ENCODE data around the gene CASP6. TPM values are rescaled to one million over a fixed set of nuclear protein-coding genes. Genes with fewer than 3 reads are reported as not detected.

The CASP6 gene
- polyA plus RNA-seq, 3 donors, result 4.7 to 24.4 (median 23.3) TPM

DNA sequence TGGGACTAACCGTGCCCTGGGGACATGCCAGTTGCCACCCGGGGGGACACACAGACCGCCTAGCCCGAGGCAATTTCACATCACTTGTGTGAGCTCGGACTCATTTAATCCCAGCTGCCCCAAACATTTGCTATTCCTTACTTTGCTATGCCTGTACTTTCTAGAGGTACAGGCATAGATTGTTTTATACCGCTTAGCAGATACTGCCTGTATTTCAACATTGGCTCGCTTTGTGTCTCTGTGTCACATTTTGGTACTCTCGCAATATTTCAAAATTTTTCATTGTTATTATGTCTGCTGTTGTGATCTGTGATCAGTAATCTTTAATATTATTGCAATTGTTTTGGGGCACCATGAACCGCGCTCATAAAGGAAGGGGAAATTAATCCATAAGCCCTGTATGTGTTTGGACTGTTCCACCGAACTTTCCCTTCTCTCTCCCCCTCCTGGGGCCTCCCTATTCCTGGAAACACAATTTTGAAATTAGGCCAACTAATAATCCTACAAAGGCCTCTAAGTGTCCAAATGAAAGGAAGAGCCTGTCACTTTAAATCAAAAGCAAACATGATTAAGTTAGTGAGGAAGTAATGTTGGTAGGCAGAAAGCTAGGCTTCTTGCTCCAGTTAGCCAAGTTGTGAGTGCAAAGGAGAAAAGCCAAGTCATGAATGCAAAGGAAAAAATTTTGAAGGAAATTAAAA, 568 bp upstream of the CASP6 start:
- peaks cover 0 to 3% of the 10 kb centered on the region in 2 donors for H3K36me3 Mint-ChIP-seq
- peak overlapping the region; percentile 52 to 69 for H3K27ac ChIP-seq (ENCODE audit: low read depth in 1 of 2, low read length in 2 of 2)
- peaks cover 28% of the 10 kb centered on the region for H3K4me1 Mint-ChIP-seq
- H2AFZ ChIP-seq (ENCODE audit: insufficient read depth, low read depth, low read length, poor library complexity, severe bottlenecking), result peak overlapping the region; percentile 96
- peaks cover 22% of the 10 kb centered on the region for H3K79me2 ChIP-seq (ENCODE audit: insufficient read depth, low read length)
- WGBS (ENCODE audit: insufficient coverage), result 0% methylated on average over 5 of the region's 11 CpGs
- no peaks in the 10 kb centered on the region for H3K9me3 Mint-ChIP-seq
- intact Hi-C loops (cut with micrococcal nuclease), result loop anchor here (10.0 kb wide), 3 partner anchors 111 to 269 kb away; partner anchors contain the start of genes GAR1 (in 1 of the 2), RRH (in 1 of the 2) and SEC24B (in 1 of the 2)
- H3K36me3 ChIP-seq (replicated peaks in 1 of 2; ENCODE audit: control insufficient read depth in 1 of 2, insufficient read depth in 2 of 2, low read length in 2 of 2), result no peaks in the 10 kb centered on the region
- H4K20me1 ChIP-seq (ENCODE audit: insufficient read depth, low read length), result peaks cover 6% of the 10 kb centered on the region
- H3K4me2 ChIP-seq (replicated peaks; ENCODE audit: extremely low read depth, low read length, poor library complexity, severe bottlenecking), result peak overlapping the region; percentile 81
- peak overlapping the region in 6 of 7 donors; percentile 28 to 81 (median 43) for H3K27ac Mint-ChIP-seq
- peak overlapping the region; percentile 94 to 97 for H3K4me3 Mint-ChIP-seq
- H3K4me1 ChIP-seq (ENCODE audit: control insufficient read depth in 1 of 2, insufficient read depth in 2 of 2, low read length in 2 of 2), result peaks cover 21 to 30% of the 10 kb centered on the region in 2 donors
- H3K4me3 ChIP-seq (replicated peaks in 1 of 3; ENCODE audit: low read depth in 2 of 3, low read length in 3 of 3), result peak overlapping the region; percentile 52 to 93 (median 68)
- H3K27me3 ChIP-seq (ENCODE audit: control insufficient read depth in 2 of 2, insufficient read depth in 2 of 2, low read length in 2 of 2), result no peaks in the 10 kb centered on the region
- peak overlapping the region; percentile 73 for H3K9ac ChIP-seq (ENCODE audit: insufficient read depth, low read length, poor library complexity, severe bottlenecking)
- TF ChIP-seq, protein P1, sequence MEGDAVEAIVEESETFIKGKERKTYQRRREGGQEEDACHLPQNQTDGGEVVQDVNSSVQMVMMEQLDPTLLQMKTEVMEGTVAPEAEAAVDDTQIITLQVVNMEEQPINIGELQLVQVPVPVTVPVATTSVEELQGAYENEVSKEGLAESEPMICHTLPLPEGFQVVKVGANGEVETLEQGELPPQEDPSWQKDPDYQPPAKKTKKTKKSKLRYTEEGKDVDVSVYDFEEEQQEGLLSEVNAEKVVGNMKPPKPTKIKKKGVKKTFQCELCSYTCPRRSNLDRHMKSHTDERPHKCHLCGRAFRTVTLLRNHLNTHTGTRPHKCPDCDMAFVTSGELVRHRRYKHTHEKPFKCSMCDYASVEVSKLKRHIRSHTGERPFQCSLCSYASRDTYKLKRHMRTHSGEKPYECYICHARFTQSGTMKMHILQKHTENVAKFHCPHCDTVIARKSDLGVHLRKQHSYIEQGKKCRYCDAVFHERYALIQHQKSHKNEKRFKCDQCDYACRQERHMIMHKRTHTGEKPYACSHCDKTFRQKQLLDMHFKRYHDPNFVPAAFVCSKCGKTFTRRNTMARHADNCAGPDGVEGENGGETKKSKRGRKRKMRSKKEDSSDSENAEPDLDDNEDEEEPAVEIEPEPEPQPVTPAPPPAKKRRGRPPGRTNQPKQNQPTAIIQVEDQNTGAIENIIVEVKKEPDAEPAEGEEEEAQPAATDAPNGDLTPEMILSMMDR (IDR thresholded peaks at IDR 0.05), result no peak
- H3K9me3 ChIP-seq (replicated peaks in 1 of 2; ENCODE audit: control insufficient read depth in 1 of 2, insufficient read depth in 1 of 2, low read length in 2 of 2), result no peaks in the 10 kb centered on the region
- peaks cover 0 to 2% (median 2%) of the 10 kb centered on the region in 3 donors for H3K27me3 Mint-ChIP-seq (ENCODE audit: low read depth in 3 of 3)
- no peak for DNase-seq

DNA sequence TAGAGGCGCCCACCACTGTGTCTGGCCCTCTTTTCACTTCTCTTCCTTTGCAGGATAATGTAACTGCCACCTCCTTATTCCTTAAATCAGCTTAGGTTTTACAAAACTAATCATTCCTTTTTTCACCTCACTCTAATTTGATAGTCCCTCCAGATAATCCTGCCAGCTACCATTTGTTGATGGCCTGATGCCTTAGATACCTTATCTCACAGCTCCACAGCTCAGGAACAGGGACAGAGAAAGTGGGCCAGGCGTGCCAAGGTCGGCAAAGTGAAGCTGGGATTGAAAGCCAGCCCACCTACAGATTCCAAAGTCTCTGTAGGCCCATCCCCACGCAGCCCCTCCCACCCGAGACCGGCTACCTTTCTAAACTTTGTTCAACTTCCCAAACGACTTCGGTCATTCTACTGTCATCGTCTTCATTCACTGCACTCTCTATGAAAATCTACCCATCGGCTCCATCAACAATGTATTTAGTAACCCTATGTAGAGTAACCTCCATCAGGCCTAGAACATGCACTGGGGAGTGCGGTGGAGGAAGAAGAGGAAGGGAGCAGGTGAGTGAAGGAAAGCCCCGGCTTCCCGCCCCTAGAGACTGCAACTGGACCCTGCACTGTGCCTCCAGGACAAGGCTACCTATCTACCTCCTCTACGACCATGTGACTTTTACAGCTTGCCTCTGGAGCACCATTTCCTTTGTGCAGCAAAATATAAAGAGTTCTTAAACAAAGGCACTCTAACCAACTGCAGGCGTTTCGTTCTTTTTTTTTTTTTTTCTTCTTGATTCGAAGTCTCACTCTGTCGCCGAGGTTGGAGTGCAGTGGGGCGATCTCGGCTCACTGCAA, 1.5 kb downstream of the CASP6 start:
- peak overlapping the region in 6 of 7 donors; percentile 26 to 89 (median 80) for H3K27ac Mint-ChIP-seq
- no peaks in the 10 kb centered on the region for H3K36me3 ChIP-seq (replicated peaks in 1 of 2; ENCODE audit: control insufficient read depth in 1 of 2, insufficient read depth in 2 of 2, low read length in 2 of 2)
- peak overlapping the region; percentile 52 to 93 (median 68) for H3K4me3 ChIP-seq (replicated peaks in 1 of 3; ENCODE audit: low read depth in 2 of 3, low read length in 3 of 3)
- peak overlapping the region; percentile 94 to 97 for H3K4me3 Mint-ChIP-seq
- H3K4me1 Mint-ChIP-seq, result peaks cover 29% of the 10 kb centered on the region
- peaks cover 6% of the 10 kb centered on the region for H4K20me1 ChIP-seq (ENCODE audit: insufficient read depth, low read length)
- peaks cover 21 to 30% of the 10 kb centered on the region in 2 donors for H3K4me1 ChIP-seq (ENCODE audit: control insufficient read depth in 1 of 2, insufficient read depth in 2 of 2, low read length in 2 of 2)
- no peaks in the 10 kb centered on the region for H3K9me3 ChIP-seq (replicated peaks in 1 of 2; ENCODE audit: control insufficient read depth in 1 of 2, insufficient read depth in 1 of 2, low read length in 2 of 2)
- H3K79me2 ChIP-seq (ENCODE audit: insufficient read depth, low read length), result peaks cover 22% of the 10 kb centered on the region
- H2AFZ ChIP-seq (ENCODE audit: insufficient read depth, low read depth, low read length, poor library complexity, severe bottlenecking), result peak overlapping the region; percentile 96
- H3K9me3 Mint-ChIP-seq, result no peaks in the 10 kb centered on the region
- H3K27me3 ChIP-seq (ENCODE audit: control insufficient read depth in 2 of 2, insufficient read depth in 2 of 2, low read length in 2 of 2), result no peaks in the 10 kb centered on the region
- H3K36me3 Mint-ChIP-seq, result peaks cover 7 to 10% of the 10 kb centered on the region in 2 donors
- H3K4me2 ChIP-seq (replicated peaks; ENCODE audit: extremely low read depth, low read length, poor library complexity, severe bottlenecking), result peak overlapping the region; percentile 81
- intact Hi-C loops (cut with micrococcal nuclease), result loop anchor here (10.0 kb wide), 3 partner anchors 113 to 267 kb away; partner anchors contain the start of genes GAR1 (in 1 of the 2), RRH (in 1 of the 2) and SEC24B (in 1 of the 2)
- TF ChIP-seq, protein P1 (IDR thresholded peaks at IDR 0.05), result no peak
- H3K27me3 Mint-ChIP-seq (ENCODE audit: low read depth in 3 of 3), result peaks cover 0 to 2% (median 2%) of the 10 kb centered on the region in 3 donors
- peak overlapping the region; percentile 73 for H3K9ac ChIP-seq (ENCODE audit: insufficient read depth, low read length, poor library complexity, severe bottlenecking)
- peak overlapping the region in 1 of 2 donors; percentile 69 for H3K27ac ChIP-seq (ENCODE audit: low read depth in 1 of 2, low read length in 2 of 2)
- WGBS (ENCODE audit: insufficient coverage), result 21% methylated on average over 9 of the region's 21 CpGs
- no peak for DNase-seq
